OCI-LY7 (cell line): ENCODE results near the gene PRR35.

Source experiments
- EZH2phosphoT487 ChIP-seq: fragments of 200-600 bp; sonication (generic); IDR thresholded peaks from 2 replicates; pipeline ENCODE4 v1.6.1; 2018; ENCODE audit warnings: low read depth, borderline replicate concordance, mild to moderate bottlenecking, mixed run types, antibody characterized with exemption, low read length, moderate library complexity, mixed read lengths
- TF ChIP-seq, protein P1 (sequence below): fragments of 200-600 bp; sonication (generic); conservative IDR thresholded peaks from 2 replicates; pipeline ENCODE4 v1.5.1; 2014; ENCODE audit warnings: mild to moderate bottlenecking, antibody characterized with exemption, low read length, moderate library complexity, mixed read lengths

DNA sequence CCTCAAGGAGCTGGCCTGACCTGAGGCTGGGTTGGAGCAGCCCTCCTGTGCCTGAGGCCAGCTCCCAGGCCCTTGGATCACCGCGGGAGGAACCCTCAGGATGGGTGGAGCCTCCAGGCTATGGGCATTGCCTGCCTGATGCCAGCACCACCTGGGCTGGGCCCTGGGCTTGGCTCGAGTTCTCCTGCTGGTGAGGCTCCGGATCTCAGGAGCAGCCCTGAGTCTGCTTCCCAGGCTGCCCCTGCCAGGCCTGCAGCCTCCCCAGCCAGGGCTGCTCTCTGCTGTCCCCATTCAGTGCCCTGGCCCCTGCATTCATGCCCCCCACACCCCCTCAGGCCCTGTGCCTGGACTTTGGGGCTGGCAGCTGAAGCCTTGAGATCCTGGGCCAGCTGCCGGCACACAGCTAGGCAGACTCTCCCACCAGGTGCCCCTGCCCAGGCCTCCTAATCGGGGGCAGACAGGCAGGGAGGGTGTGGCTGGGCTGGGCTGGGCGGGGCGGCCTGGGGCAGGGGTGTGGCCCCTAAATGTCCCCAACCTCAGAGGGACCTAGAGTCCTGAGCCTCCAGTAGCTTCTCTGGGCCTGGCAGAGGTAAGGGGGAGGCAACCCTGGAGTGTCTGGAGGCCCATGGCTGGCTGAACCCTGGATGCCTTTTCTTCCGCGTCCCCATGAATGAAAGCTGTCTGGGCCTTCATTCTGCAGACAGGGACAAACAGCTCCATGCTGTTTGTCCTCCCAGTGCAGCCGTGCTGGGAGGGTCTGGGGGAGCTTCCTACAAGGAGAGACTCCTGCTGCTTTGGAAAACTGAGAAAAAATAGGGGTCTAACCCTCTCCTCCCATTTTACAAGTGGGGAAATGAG is 8.4 kb downstream of the PRR35 start:
- TF ChIP-seq, protein P1, sequence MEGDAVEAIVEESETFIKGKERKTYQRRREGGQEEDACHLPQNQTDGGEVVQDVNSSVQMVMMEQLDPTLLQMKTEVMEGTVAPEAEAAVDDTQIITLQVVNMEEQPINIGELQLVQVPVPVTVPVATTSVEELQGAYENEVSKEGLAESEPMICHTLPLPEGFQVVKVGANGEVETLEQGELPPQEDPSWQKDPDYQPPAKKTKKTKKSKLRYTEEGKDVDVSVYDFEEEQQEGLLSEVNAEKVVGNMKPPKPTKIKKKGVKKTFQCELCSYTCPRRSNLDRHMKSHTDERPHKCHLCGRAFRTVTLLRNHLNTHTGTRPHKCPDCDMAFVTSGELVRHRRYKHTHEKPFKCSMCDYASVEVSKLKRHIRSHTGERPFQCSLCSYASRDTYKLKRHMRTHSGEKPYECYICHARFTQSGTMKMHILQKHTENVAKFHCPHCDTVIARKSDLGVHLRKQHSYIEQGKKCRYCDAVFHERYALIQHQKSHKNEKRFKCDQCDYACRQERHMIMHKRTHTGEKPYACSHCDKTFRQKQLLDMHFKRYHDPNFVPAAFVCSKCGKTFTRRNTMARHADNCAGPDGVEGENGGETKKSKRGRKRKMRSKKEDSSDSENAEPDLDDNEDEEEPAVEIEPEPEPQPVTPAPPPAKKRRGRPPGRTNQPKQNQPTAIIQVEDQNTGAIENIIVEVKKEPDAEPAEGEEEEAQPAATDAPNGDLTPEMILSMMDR, result no peak
- TF ChIP-seq EZH2phosphoT487, result no peak
